DOHH2 (cell line): ENCODE data around the gene LRRN2.

ENCODE experiments used
- CTCF ChIP-seq: fragments of 200-600 bp; sonication (generic); IDR thresholded peaks from one replicate; pipeline ENCODE4 v1.5.1; 2014; ENCODE audit warnings: antibody characterized with exemption, mild to moderate bottlenecking, low read depth, low read length; ENCODE audit not compliant: poor library complexity, severe bottlenecking
- EZH2phosphoT487 ChIP-seq: fragments of 200-600 bp; sonication (generic); IDR thresholded peaks from 2 replicates; pipeline ENCODE4 v1.6.1; 2017; ENCODE audit warnings: borderline replicate concordance, mild to moderate bottlenecking, antibody characterized with exemption, low read length, moderate library complexity, mixed read lengths

- TF ChIP-seq CTCF (no peak), EZH2phosphoT487 (no peak)
Measured at GRCh38 chr1:204630132-204630905, 55.2 kb downstream of the LRRN2 start.
